Measurements from ENCODE around the gene TCL1A. TPM values are rescaled to one million over a fixed set of nuclear protein-coding genes. Genes with fewer than 3 reads are reported as not detected.

TCL1A gene
- total and polyA plus RNA-seq, 9 of the 15 experiments (the other 6 are each of a cell fraction or from before 2014, with no cell fraction given) = 0.10 to 0.11 TPM; not detected in 7

- H3K27ac ChIP-seq (ENCODE audit: extremely low read depth, low read depth, low read length) = no peak overlapping the region
- H4K20me1 ChIP-seq (replicated peaks; ENCODE audit: control insufficient read depth, insufficient read depth, low read length) = no peaks in the 10 kb centered on the region
- H3K9ac ChIP-seq (ENCODE audit: insufficient read depth in 1 of 2, low read depth in 2 of 2, low read length in 2 of 2) = no peak overlapping the region; a peak in 1 of 4 replicates
- H3K27me3 ChIP-seq (ENCODE audit: control insufficient read depth in 2 of 2, insufficient read depth in 2 of 2, low read length in 2 of 2) = peaks cover 0 to 33% of the 10 kb centered on the region in 2 experiments; a peak in 3 of 5 replicates
- H3K4me1 ChIP-seq (replicated peaks in 1 of 2; ENCODE audit: control insufficient read depth in 2 of 2, insufficient read depth in 2 of 2, low read length in 2 of 2) = peaks cover 0 to 5% of the 10 kb centered on the region in 2 experiments; a peak in 2 of 5 replicates
- H3K9me1 ChIP-seq (ENCODE audit: control insufficient read depth, insufficient read depth, low read length) = no peaks in the 10 kb centered on the region
- WGBS (ENCODE audit: insufficient coverage, low coverage, missing lambda C conversion rate) = 0% methylated on average over 9 of the region's 10 CpGs
- FAIRE-seq (no peak), ATAC-seq (no peak), DNase-seq (ENCODE audit: extremely low read depth in 1 of 4, low spot score in 3 of 4) (no peak)
- no peak overlapping the region for H2AFZ ChIP-seq (ENCODE audit: low read depth, low read length)
- intact Hi-C loops (cut with micrococcal nuclease) (no loop called here), in situ Hi-C loops (cut with MboI) (no loop called here)
- TF ChIP-seq USF2 (CRISPR knock-in tag; IDR thresholded peaks at IDR 0.05) (no peak), MECOM (CRISPR knock-in tag; IDR thresholded peaks at IDR 0.05) (no peak), ZNF174 (CRISPR knock-in tag; IDR thresholded peaks at IDR 0.05) (no peak), MAZ (CRISPR knock-in tag; conservative IDR thresholded peaks at IDR 0.05 in 1 of 2, IDR thresholded peaks at IDR 0.05 in 1 of 2) (no peak), RBFOX2 (IDR thresholded peaks at IDR 0.05; ENCODE audit: low read depth, low read length) (no peak), TBL1XR1 (IDR thresholded peaks at IDR 0.05; ENCODE audit: low read length in 2 of 2) (no peak), HMG20B (CRISPR knock-in tag; IDR thresholded peaks at IDR 0.05) (no peak)
- no peaks in the 10 kb centered on the region for H3K9me3 ChIP-seq (replicated peaks; ENCODE audit: control insufficient read depth, insufficient read depth, low read depth, low read length)
- H3K36me3 ChIP-seq (ENCODE audit: control insufficient read depth, insufficient read depth, low read length) = no peaks in the 10 kb centered on the region
- H3K79me2 ChIP-seq (ENCODE audit: control insufficient read depth, insufficient read depth, low read length) = no peaks in the 10 kb centered on the region
- BruUV-seq (replicated peaks) = no TSS peak
- H3K4me3 ChIP-seq = no peak overlapping the region
- CTCF ChIA-PET (ENCODE audit: low intra/inter-chr PET ratio) = no interaction called here
- POLR2A ChIA-PET = interaction anchor here (0.6 kb wide), 1 partner anchor 18 kb away, joined by 3 read pairs; no protein-coding TSS in a partner anchor
- no peak overlapping the region for H3K4me2 ChIP-seq (ENCODE audit: insufficient read depth, low read length)
Measured at GRCh38 chr14:95690815-95691214, 23.1 kb downstream of the TCL1A start.
